Kidney (tissue), 22 donors: Measurements from ENCODE around the gene HK1. TPM values are rescaled to one million over a fixed set of nuclear protein-coding genes. Genes with fewer than 3 reads are reported as not detected.

Experiments used
- DNase-seq, 5 donors: peaks; one replicate each; pipeline ENCODE4 v3.0.0-alpha.2; 2013 to 2020
- FAIRE-seq: peaks from 2 replicates; lab custom pipeline; 2012; peaks lifted over from hg19 to GRCh38; lab: Jason Lieb, UNC
- H3K27ac ChIP-seq, 2 donors: one replicate each; pipeline ENCODE4 v1.7.0; 2013; ENCODE audit warnings: low read depth in 2 of 2, low read length in 2 of 2, inconsistent platforms in 1 of 2
- H3K27me3 ChIP-seq: one replicate; pipeline ENCODE4 v1.7.1; 2013; ENCODE audit warnings: low read length, inconsistent platforms; ENCODE audit not compliant: control insufficient read depth, insufficient read depth
- H3K36me3 ChIP-seq, 3 donors: one replicate each; pipeline versions ENCODE4 v1.7.0 to v1.7.1; 2013; ENCODE audit warnings: low read length in 3 of 3, control low read depth in 1 of 3, inconsistent platforms in 1 of 3; ENCODE audit not compliant: insufficient read depth in 3 of 3, control insufficient read depth in 2 of 3
- H3K4me1 ChIP-seq, 3 donors: one replicate each; pipeline versions ENCODE4 v1.7.0 to v1.7.1; 2013; ENCODE audit warnings: low read length in 3 of 3, inconsistent platforms in 1 of 3, low read depth in 1 of 3; ENCODE audit not compliant: control insufficient read depth in 2 of 3, insufficient read depth in 2 of 3
- H3K4me3 ChIP-seq, 3 donors: one replicate each; pipeline versions ENCODE4 v1.7.0 to v1.8.1; 2013; ENCODE audit warnings: low read length in 3 of 3, control low read depth in 1 of 3, inconsistent platforms in 1 of 3
- H3K9ac ChIP-seq, 3 donors: one replicate each; pipeline versions ENCODE4 v1.7.0 to v1.7.1; 2013; ENCODE audit warnings: low read length in 3 of 3, control low read depth in 1 of 3, inconsistent platforms in 1 of 3
- H3K9me3 ChIP-seq, 3 donors: one replicate each; pipeline versions ENCODE4 v1.7.0 to v1.7.1; 2013; ENCODE audit warnings: low read length in 3 of 3, control low read depth in 1 of 3, inconsistent platforms in 1 of 3; ENCODE audit not compliant: control insufficient read depth in 2 of 3, insufficient read depth in 1 of 3
- intact Hi-C: fragments of 100-400 bp; cut with DNase I; formaldehyde crosslinking; loops from one replicate; pipeline ENCODE4 v1.11.1; 2022
- long read RNA-seq, 10 donors: library from polyadenylated mRNA in 1 of 10; unstranded in 1 of 10; transcript quantifications; one replicate each; pipeline ENCODE4 v2.0.0 and lab custom pipeline, GENCODE V29; 2021 to 2026
- polyA plus RNA-seq: library from polyadenylated mRNA; stranded (reverse); fragments of 350-450 nt; fragmentation: Illumina TruSeq; extraction: RNeasy Lipid Tissue Mini Kit (QIAGEN cat#74804); gene quantifications from one replicate; pipeline ENCODE4 v1.2.3, GENCODE V29; 2014; ENCODE audit warnings: low read depth, low replicate concordance; ENCODE audit not compliant: insufficient read depth
- total RNA-seq: library from RNA; stranded (reverse); fragmentation: NEBNext Ultra II Directional; extraction: Animal tissue kit (Norgen Biotek cat#: 25700); gene quantifications from one replicate; pipeline ENCODE4 v1.2.1, GENCODE V29; 2021
- TF ChIP-seq, protein P1 (sequence below): IDR thresholded peaks from 3 replicates; pipeline ENCODE4 v1.5.1; 2012; ENCODE audit warnings: mild to moderate bottlenecking, moderate library complexity, borderline replicate concordance; ENCODE audit not compliant: insufficient read depth; ENCODE audit errors: extremely low read depth
- donor health status: control.
- donor health status: control.
- donor health status: control.
- donor health status: control.
- donor health status: control.
- donor health status: DM: yes; HTN: yes; CAD: no.
- donor health status: Normal renal cell carcinoma (clear cell type).

HK1 gene
- total RNA-seq (84.9 TPM), polyA plus RNA-seq (35.9 TPM)
- long read RNA-seq, donor 1, transcript HK1-202 (18 exons, 3,605 nt), result major isoform, 7 of 7 reads
- long read RNA-seq, donor 1, partial matches to known transcripts, result 0 of 7 reads
- long read RNA-seq, donor 1, other reads (novel, unspliced or antisense), result 0 of 7 reads
- long read RNA-seq, donor 2, transcript HK1-202 (18 exons, 3,605 nt), result major isoform, 5 of 5 reads
- long read RNA-seq, donor 2, partial matches to known transcripts, result 0 of 5 reads
- long read RNA-seq, donor 2, other reads (novel, unspliced or antisense), result 0 of 5 reads
- long read RNA-seq, donor 3, transcript HK1-202 (18 exons, 3,605 nt), result major isoform, 5 of 5 reads
- long read RNA-seq, donor 3, partial matches to known transcripts, result 0 of 5 reads
- long read RNA-seq, donor 3, other reads (novel, unspliced or antisense), result 0 of 5 reads
- long read RNA-seq, donor 4, transcript HK1-202 (18 exons, 3,605 nt), result major isoform, 12 of 19 reads
- long read RNA-seq, donor 4, partial matches to known transcripts, result 7 of 19 reads
- long read RNA-seq, donor 4, other reads (novel, unspliced or antisense), result 0 of 19 reads
- long read RNA-seq, donor 5, result 0 reads
- long read RNA-seq, donor 6, partial matches to known transcripts, result 0 of 3 reads
- long read RNA-seq, donor 6, other reads (novel, unspliced or antisense), result 0 of 3 reads
- long read RNA-seq, donor 7, transcript HK1-202 (18 exons, 3,605 nt), result major isoform, 108 of 185 reads
- long read RNA-seq, donor 7, partial matches to known transcripts, result 34 of 185 reads
- long read RNA-seq, donor 7, other reads (novel, unspliced or antisense), result 42 of 185 reads
- long read RNA-seq, donor 8, partial matches to known transcripts, result 0 of 4 reads
- long read RNA-seq, donor 8, other reads (novel, unspliced or antisense), result 0 of 4 reads
- long read RNA-seq, donor 9, partial matches to known transcripts, result 0 of 3 reads
- long read RNA-seq, donor 9, other reads (novel, unspliced or antisense), result 0 of 3 reads
- long read RNA-seq, donor 10, transcript HK1-202 (18 exons, 3,605 nt), result major isoform, 5 of 5 reads
- long read RNA-seq, donor 10, partial matches to known transcripts, result 0 of 5 reads
- long read RNA-seq, donor 10, other reads (novel, unspliced or antisense), result 0 of 5 reads

DNA sequence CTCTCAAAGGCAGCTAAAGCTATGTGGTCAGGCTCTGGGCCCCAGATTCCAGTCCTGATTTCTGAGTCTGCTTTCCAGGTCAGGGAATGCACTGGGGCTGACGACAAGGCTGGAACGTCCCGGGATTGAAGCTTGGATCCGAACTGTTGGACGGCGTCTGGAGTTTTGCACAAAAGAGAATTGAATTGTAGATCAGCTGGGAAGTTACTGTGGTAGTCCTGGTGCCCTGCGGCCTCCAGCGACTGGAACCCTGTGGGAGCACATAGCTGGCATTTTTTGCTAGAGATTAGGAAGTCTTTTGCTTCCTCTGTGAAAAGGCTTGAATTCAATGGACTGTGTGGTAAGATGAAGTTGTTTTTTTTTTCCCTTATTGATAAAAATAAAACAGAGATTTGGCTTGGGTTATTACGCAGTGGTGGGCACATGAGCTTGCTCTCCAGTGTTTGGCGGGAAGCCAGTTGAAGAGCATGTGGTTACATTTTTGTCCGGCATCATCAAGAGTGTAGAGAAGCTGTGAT, at the start of gene HK1:
Gene HK1 (plus strand): TSS at position 51 of the 518 bp plus-strand sequence.
- intact Hi-C loops, result no loop called here
- Histone ChIP-seq H3K36me3 (no peaks in the 10 kb centered on the region), H3K27me3 (no peaks in the 10 kb centered on the region), H3K9ac (no peak within 1 kb of the TSS), H3K4me3 (no peak within 1 kb of the TSS), H3K27ac (no peak within 1 kb of the TSS), H3K9me3 (no peaks in the 10 kb centered on the region), H3K4me1 (no peaks in the 10 kb centered on the region)
- DNase-seq, result peak in 1 of 5 donors; percentile 21
- TF ChIP-seq, protein P1, sequence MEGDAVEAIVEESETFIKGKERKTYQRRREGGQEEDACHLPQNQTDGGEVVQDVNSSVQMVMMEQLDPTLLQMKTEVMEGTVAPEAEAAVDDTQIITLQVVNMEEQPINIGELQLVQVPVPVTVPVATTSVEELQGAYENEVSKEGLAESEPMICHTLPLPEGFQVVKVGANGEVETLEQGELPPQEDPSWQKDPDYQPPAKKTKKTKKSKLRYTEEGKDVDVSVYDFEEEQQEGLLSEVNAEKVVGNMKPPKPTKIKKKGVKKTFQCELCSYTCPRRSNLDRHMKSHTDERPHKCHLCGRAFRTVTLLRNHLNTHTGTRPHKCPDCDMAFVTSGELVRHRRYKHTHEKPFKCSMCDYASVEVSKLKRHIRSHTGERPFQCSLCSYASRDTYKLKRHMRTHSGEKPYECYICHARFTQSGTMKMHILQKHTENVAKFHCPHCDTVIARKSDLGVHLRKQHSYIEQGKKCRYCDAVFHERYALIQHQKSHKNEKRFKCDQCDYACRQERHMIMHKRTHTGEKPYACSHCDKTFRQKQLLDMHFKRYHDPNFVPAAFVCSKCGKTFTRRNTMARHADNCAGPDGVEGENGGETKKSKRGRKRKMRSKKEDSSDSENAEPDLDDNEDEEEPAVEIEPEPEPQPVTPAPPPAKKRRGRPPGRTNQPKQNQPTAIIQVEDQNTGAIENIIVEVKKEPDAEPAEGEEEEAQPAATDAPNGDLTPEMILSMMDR, result no peak
- no peak for FAIRE-seq

- no peak for FAIRE-seq
Observed at GRCh38 chr10:69229616-69229916, 48.7 kb upstream of the HK1 start.

DNA sequence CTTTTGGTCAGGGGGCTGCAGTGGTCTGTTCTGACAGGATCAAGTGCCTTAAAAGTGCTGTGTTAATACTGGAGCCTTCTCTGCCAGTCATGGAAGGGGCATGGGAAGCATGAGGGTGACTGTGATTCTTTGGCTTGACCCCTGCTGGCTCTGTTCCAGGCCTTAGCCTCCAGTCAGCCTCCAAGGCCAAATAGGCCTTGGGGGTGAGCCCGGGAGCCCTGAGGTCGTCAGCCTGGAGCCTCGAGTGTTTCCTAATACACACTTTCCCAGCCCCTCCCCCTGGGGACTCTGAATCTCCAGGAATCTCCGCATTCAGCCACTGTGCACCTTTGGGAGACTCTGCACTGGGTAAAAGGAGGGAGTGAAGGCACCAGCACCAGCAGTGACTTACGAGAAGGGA, 48.2 kb upstream of the HK1 start:
- Histone ChIP-seq H3K36me3 (peaks cover 0 to 3% (median 0%) of the 10 kb centered on the region in 3 donors), H3K9me3 (no peaks in the 10 kb centered on the region)

More at GRCh38 chr10:69229616-69229916, 48.7 kb upstream of the HK1 start:
- Histone ChIP-seq H3K9ac (no peak overlapping the region), H3K9me3 (no peaks in the 10 kb centered on the region), H3K36me3 (peaks cover 0 to 3% (median 0%) of the 10 kb centered on the region in 3 donors), H3K4me1 (peaks cover 0 to 11% (median 2%) of the 10 kb centered on the region in 3 donors), H3K4me3 (no peak overlapping the region), H3K27ac (no peak overlapping the region), H3K27me3 (no peaks in the 10 kb centered on the region)
- TF ChIP-seq, protein P1, result no peak
- no peak for DNase-seq
- intact Hi-C loops, result no loop called here

More for the DNA sequence above, 48.2 kb upstream of the HK1 start:
- TF ChIP-seq, protein P1, result no peak
- Histone ChIP-seq H3K27ac (no peak overlapping the region), H3K4me1 (peaks cover 0 to 6% (median under 1%) of the 10 kb centered on the region in 3 donors), H3K4me3 (no peak overlapping the region), H3K9ac (no peak overlapping the region), H3K27me3 (no peaks in the 10 kb centered on the region)
- DNase-seq (no peak), FAIRE-seq (no peak)
- intact Hi-C loops, result no loop called here
